ENCODE measurements around the gene AGBL4. TPM values are rescaled to one million over a fixed set of nuclear protein-coding genes. Genes with fewer than 3 reads are reported as not detected.

Gene AGBL4
- total RNA-seq, 1 donor from 2014 or later, result 0.52 TPM

GRCh38 chr1:48654606-48655210 is 1369.0 kb downstream of the AGBL4 start:
- no peak for DNase-seq (ENCODE audit: low spot score)

GRCh38 chr1:48652334-48652733 is 1371.4 kb downstream of the AGBL4 start:
- DNase-seq (ENCODE audit: low spot score), result no peak

GRCh38 chr1:48649880-48650279 is 1373.9 kb downstream of the AGBL4 start:
- DNase-seq (ENCODE audit: low spot score), result no peak

- no peak for DNase-seq (ENCODE audit: low spot score)
Observed at GRCh38 chr1:48645883-48646282, 1377.9 kb downstream of the AGBL4 start.

- no peak for DNase-seq (ENCODE audit: low spot score)
Observed at GRCh38 chr1:48644905-48645605, 1378.7 kb downstream of the AGBL4 start.

GRCh38 chr1:48644190-48644900 is 1379.4 kb downstream of the AGBL4 start:
- DNase-seq (ENCODE audit: low spot score), result no peak

GRCh38 chr1:48643193-48643592 is 1380.6 kb downstream of the AGBL4 start:
- no peak for DNase-seq (ENCODE audit: low spot score)

GRCh38 chr1:48640836-48641492 is 1382.8 kb downstream of the AGBL4 start:
- no peak for DNase-seq (ENCODE audit: low spot score)

GRCh38 chr1:48629867-48630266 is 1393.9 kb downstream of the AGBL4 start:
- no peak for DNase-seq (ENCODE audit: low spot score)

- no peak for DNase-seq (ENCODE audit: low spot score)
Observed at GRCh38 chr1:48627486-48627885, 1396.3 kb downstream of the AGBL4 start.

- DNase-seq (ENCODE audit: low spot score), result no peak
Observed at GRCh38 chr1:48619539-48619938, 1404.2 kb downstream of the AGBL4 start.

- no peak for DNase-seq (ENCODE audit: low spot score)
Observed at GRCh38 chr1:48617252-48617651, 1406.5 kb downstream of the AGBL4 start.

GRCh38 chr1:48616710-48617109 is 1407.0 kb downstream of the AGBL4 start:
- DNase-seq (ENCODE audit: low spot score), result no peak

- DNase-seq (ENCODE audit: low spot score), result no peak
Observed at GRCh38 chr1:48611841-48612240, 1411.9 kb downstream of the AGBL4 start.

GRCh38 chr1:48610628-48611542 is 1412.9 kb downstream of the AGBL4 start:
- no peak for DNase-seq (ENCODE audit: low spot score)

- no peak for DNase-seq (ENCODE audit: low spot score)
Observed at GRCh38 chr1:48608882-48609281, 1414.9 kb downstream of the AGBL4 start.

GRCh38 chr1:48603222-48603621 is 1420.5 kb downstream of the AGBL4 start:
- no peak for DNase-seq (ENCODE audit: low spot score)

- DNase-seq (ENCODE audit: low spot score), result no peak
Observed at GRCh38 chr1:48602349-48602748, 1421.4 kb downstream of the AGBL4 start.

GRCh38 chr1:48600182-48600581 is 1423.6 kb downstream of the AGBL4 start:
- DNase-seq (ENCODE audit: low spot score), result no peak

- no peak for DNase-seq (ENCODE audit: low spot score)
Observed at GRCh38 chr1:48597663-48598062, 1426.1 kb downstream of the AGBL4 start.

GRCh38 chr1:48596046-48596445 is 1427.7 kb downstream of the AGBL4 start:
- no peak for DNase-seq (ENCODE audit: low spot score)

All from mucosa of gallbladder (tissue), 1 donor.